Keratinocyte (primary cell): ENCODE data around the gene MRPL52. TPM values are rescaled to one million over a fixed set of nuclear protein-coding genes. Genes with fewer than 3 reads are reported as not detected.

Experiments
- DNase-seq: peaks from one replicate; pipeline ENCODE4 v3.0.0-alpha.2; 2011; ENCODE audit warnings: low read depth, missing footprints, low spot score
- FAIRE-seq: peaks from 2 replicates; lab custom pipeline; 2011; peaks lifted over from hg19 to GRCh38; lab: Jason Lieb, UNC
- H2AFZ ChIP-seq: 2 replicates; pipeline ENCODE4 v1.6.0; 2012; ENCODE audit warnings: low read length, control low read depth, inconsistent platforms; ENCODE audit not compliant: control insufficient read depth
- H3K27ac ChIP-seq: 2 replicates; pipeline ENCODE4 v1.5.1; 2011; ENCODE audit warnings: low read length; ENCODE audit not compliant: control insufficient read depth, insufficient read depth
- H3K27me3 ChIP-seq: 3 replicates; pipeline ENCODE4 v1.6.0; 2011; ENCODE audit warnings: low read length; ENCODE audit not compliant: control insufficient read depth, insufficient read depth; ENCODE audit errors: extremely low read depth
- H3K36me3 ChIP-seq, 2 experiments: 2 replicates in 1 of 2; 3 replicates in 1 of 2; pipeline ENCODE4 v1.5.1; 2011; ENCODE audit warnings: low read length in 2 of 2, mild to moderate bottlenecking in 1 of 2; ENCODE audit not compliant: control insufficient read depth in 2 of 2, insufficient read depth in 2 of 2; ENCODE audit errors: extremely low read depth in 1 of 2
- H3K4me1 ChIP-seq: 3 replicates; pipeline ENCODE4 v1.5.1; 2011; ENCODE audit warnings: low read length; ENCODE audit not compliant: control insufficient read depth, insufficient read depth; ENCODE audit errors: extremely low read depth
- H3K4me2 ChIP-seq: 3 replicates; pipeline ENCODE4 v1.6.0; 2011; ENCODE audit warnings: low read depth, low read length; ENCODE audit not compliant: control insufficient read depth, insufficient read depth; ENCODE audit errors: extremely low read depth
- H3K4me3 ChIP-seq, 3 experiments: fragments of 200-600 bp in 1 of 3; sonication (generic) in 1 of 3; 2 replicates in 2 of 3; 3 replicates in 1 of 3; pipeline ENCODE4 v1.5.1; 2011 to 2016; ENCODE audit warnings: low read length in 3 of 3, mild to moderate bottlenecking in 3 of 3, control low read depth in 2 of 3, inconsistent platforms in 1 of 3, low read depth in 1 of 3, mixed read lengths in 1 of 3, mixed run types in 1 of 3, moderate library complexity in 1 of 3; ENCODE audit not compliant: control insufficient read depth in 2 of 3, insufficient read depth in 2 of 3; ENCODE audit errors: extremely low read depth in 1 of 3
- H3K79me2 ChIP-seq: 2 replicates; pipeline ENCODE4 v1.6.0; 2012; ENCODE audit warnings: low read length; ENCODE audit not compliant: control insufficient read depth, insufficient read depth
- H3K9ac ChIP-seq: 3 replicates; pipeline ENCODE4 v1.6.0; 2011; ENCODE audit warnings: low read length; ENCODE audit not compliant: control insufficient read depth, insufficient read depth; ENCODE audit errors: extremely low read depth
- H3K9me1 ChIP-seq: 3 replicates; pipeline ENCODE4 v1.6.0; 2011; ENCODE audit warnings: low read length; ENCODE audit not compliant: control insufficient read depth, insufficient read depth; ENCODE audit errors: extremely low read depth
- H3K9me3 ChIP-seq: 2 replicates; pipeline ENCODE4 v1.5.1; 2012; ENCODE audit warnings: low read depth, low read length; ENCODE audit not compliant: control insufficient read depth
- H4K20me1 ChIP-seq: 3 replicates; pipeline ENCODE4 v1.6.0; 2011; ENCODE audit warnings: low read length; ENCODE audit not compliant: control insufficient read depth, insufficient read depth; ENCODE audit errors: extremely low read depth
- EZH2 ChIP-seq: IDR thresholded peaks from one replicate; pipeline ENCODE4 v1.6.1; 2012; ENCODE audit warnings: inconsistent platforms, mild to moderate bottlenecking, low read length, moderate library complexity
- dilution Hi-C: fragments of 300-500 bp; cut with MboI; formaldehyde crosslinking; loops from one replicate; pipeline ENCODE4 v1.7.0; 2020; ENCODE audit warnings: low sequenced_read_pairs; ENCODE audit not compliant: extremely low pct_ligation_motif_present
- polyA minus RNA-seq, 3 experiments: library from RNA; depleted of rRNA, polyadenylated mRNA; stranded (reverse); fragments of >200 nt; gene quantifications; 1 replicate in 1 of 3; 2 replicates in 1 of 3; 3 replicates in 1 of 3; pipeline ENCODE4 v1.2.3, GENCODE V29; 2011
- polyA plus RNA-seq, 5 experiments: library from polyadenylated mRNA; depleted of rRNA in 3 of 5; stranded (reverse) in 3 of 5; stranded (forward) in 1 of 5; unstranded in 1 of 5; fragments of >200 nt; gene quantifications; 1 replicate in 1 of 5; 2 replicates in 3 of 5; 3 replicates in 1 of 5; pipeline versions ENCODE4 v1.2.1 to v1.2.3, GENCODE V29; 2011 to 2012; ENCODE audit warnings: missing spikeins in 2 of 5, low read depth in 1 of 5, low replicate concordance in 1 of 5
- TF ChIP-seq, protein P1 (sequence below), 3 experiments: IDR thresholded peaks in 1 of 3; conservative IDR thresholded peaks in 1 of 3; optimal IDR thresholded peaks in 1 of 3; 2 replicates in 2 of 3; 3 replicates in 1 of 3; pipeline versions ENCODE3 to v1.5.1; 2011; ENCODE audit warnings: low read length in 3 of 3, mild to moderate bottlenecking in 3 of 3, moderate library complexity in 2 of 3, control low read depth in 1 of 3, inconsistent platforms in 1 of 3; ENCODE audit not compliant: insufficient read depth in 2 of 3; ENCODE audit errors: extremely low read depth in 1 of 3

Gene MRPL52
- 56.0 to 104 TPM (median 82.0 TPM) in 3 replicates for polyA plus RNA-seq
- polyA plus RNA-seq (2011; ENCODE audit: low read depth) = 181 TPM
- 28.8 and 37.2 TPM in 2 replicates for polyA plus RNA-seq (2011; cell fraction: cytosol; rRNA removed)
- 24.4 and 31.9 TPM in 2 replicates for polyA plus RNA-seq (2011; cell fraction: nucleus; rRNA removed)
- polyA plus RNA-seq (2012; ENCODE audit: low replicate concordance) = 93.4 and 197 TPM in 2 replicates
- 8.2 to 15.9 TPM (median 12.9 TPM) in 3 replicates for polyA minus RNA-seq
- polyA minus RNA-seq (2011; cell fraction: cytosol; rRNA and poly(A)+ RNA removed) = 78.5 TPM
- polyA minus RNA-seq (2011; cell fraction: nucleus; rRNA and poly(A)+ RNA removed) = 5.8 and 9.2 TPM in 2 replicates

DNA sequence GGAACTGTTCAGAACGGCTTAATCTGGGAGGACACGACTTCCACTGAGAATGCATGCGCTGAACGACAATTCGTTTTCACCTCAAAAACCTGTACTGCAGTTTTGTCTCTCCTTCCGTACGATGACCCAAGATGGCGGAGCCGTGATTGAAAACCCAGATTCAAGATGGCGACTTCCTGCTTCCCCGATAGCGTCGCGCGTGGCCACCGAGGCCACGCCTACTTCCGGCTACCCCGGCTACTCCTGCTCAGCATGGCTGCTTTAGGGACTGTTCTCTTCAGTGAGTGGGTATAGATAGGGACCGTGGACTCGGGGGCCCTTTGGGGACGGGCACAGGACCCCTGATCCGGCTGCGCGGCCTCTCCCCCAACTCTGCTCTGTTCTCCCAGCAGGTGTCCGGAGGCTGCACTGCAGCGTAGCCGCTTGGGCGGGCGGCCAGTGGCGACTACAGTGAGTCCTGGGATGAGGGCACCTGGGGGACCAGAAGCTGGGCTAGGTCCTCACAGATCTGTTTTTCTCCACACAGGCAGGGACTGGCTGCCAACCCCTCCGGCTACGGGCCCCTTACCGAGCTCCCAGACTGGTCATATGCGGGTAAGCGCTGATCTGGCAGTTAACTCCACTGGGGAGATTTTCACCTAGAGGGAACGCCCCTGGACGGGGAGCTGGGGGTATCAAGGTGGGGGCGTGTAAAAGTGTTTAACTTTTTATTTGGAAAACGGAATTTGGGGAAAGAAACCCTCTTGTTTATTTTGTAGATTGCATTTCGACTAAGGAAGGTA lies at the start of gene MRPL52:
Gene MRPL52 (plus strand): TSS at position 227 of the 782 bp plus-strand sequence. CDS start 26 bp downstream, at position 253.
- H3K27me3 ChIP-seq = no peaks in the 10 kb centered on the region
- TF ChIP-seq, protein P1, sequence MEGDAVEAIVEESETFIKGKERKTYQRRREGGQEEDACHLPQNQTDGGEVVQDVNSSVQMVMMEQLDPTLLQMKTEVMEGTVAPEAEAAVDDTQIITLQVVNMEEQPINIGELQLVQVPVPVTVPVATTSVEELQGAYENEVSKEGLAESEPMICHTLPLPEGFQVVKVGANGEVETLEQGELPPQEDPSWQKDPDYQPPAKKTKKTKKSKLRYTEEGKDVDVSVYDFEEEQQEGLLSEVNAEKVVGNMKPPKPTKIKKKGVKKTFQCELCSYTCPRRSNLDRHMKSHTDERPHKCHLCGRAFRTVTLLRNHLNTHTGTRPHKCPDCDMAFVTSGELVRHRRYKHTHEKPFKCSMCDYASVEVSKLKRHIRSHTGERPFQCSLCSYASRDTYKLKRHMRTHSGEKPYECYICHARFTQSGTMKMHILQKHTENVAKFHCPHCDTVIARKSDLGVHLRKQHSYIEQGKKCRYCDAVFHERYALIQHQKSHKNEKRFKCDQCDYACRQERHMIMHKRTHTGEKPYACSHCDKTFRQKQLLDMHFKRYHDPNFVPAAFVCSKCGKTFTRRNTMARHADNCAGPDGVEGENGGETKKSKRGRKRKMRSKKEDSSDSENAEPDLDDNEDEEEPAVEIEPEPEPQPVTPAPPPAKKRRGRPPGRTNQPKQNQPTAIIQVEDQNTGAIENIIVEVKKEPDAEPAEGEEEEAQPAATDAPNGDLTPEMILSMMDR (optimal IDR thresholded peaks at IDR 0.05 in 1 of 3, IDR thresholded peaks at IDR 0.05 in 1 of 3, conservative IDR thresholded peaks at IDR 0.05 in 1 of 3; ENCODE audit: extremely low read depth in 1 of 3, insufficient read depth in 2 of 3, low read length in 3 of 3) = no peak
- no peak for TF ChIP-seq EZH2
- H3K9me3 ChIP-seq = no peaks in the 10 kb centered on the region
- H4K20me1 ChIP-seq = no peaks in the 10 kb centered on the region
- peak within 1 kb of the TSS; percentile 93 for H3K9ac ChIP-seq
- no peaks in the 10 kb centered on the region for H3K9me1 ChIP-seq
- peaks cover 16% of the 10 kb centered on the region for H3K4me1 ChIP-seq
- dilution Hi-C loops = no loop called here
- H2AFZ ChIP-seq = peak within 1 kb of the TSS; percentile 97
- H3K79me2 ChIP-seq = peaks cover 24% of the 10 kb centered on the region
- DNase-seq (no peak), FAIRE-seq (peak; percentile 71)
- H3K4me2 ChIP-seq = peak within 1 kb of the TSS; percentile 97
- H3K4me3 ChIP-seq = peak within 1 kb of the TSS; percentile 70 to 99 (median 92)
- peaks cover 9 to 13% of the 10 kb centered on the region in 2 experiments for H3K36me3 ChIP-seq
- H3K27ac ChIP-seq = peak within 1 kb of the TSS; percentile 82

DNA sequence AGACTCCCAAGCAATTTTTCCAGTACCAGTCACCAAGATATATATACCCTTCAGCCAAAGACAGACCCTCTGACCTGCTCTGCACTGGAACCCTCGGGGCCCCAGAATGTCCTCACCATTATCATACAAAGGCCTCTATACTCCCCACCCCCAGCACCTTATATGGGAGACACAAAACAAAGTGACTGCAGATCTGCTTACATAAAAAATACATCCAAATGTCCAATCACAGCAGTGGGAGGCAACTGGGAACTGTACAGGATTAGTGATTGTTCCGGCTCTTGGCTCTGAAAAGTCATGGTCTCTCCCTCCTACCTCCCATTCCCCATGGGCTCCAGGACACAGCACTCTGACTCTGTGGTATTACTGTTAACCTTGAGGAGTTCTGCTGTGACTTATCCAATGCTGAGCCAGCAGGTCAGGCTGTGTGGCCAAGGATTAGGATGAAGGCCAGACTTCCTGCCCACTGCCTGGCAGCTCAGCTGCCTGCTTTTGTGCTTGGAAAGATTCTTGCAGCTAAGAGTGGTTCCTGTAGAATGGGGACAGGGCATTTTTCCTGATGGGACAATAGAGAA lies 49.5 kb upstream of the MRPL52 start:
- no peak overlapping the region for H3K27ac ChIP-seq
- H3K9me1 ChIP-seq = no peaks in the 10 kb centered on the region
- H3K9ac ChIP-seq = no peak overlapping the region
- H3K27me3 ChIP-seq = no peaks in the 10 kb centered on the region
- FAIRE-seq (no peak), DNase-seq (no peak)
- dilution Hi-C loops = no loop called here
- H4K20me1 ChIP-seq = no peaks in the 10 kb centered on the region
- TF ChIP-seq EZH2 = no peak
- TF ChIP-seq, protein P1 (optimal IDR thresholded peaks at IDR 0.05 in 1 of 3, IDR thresholded peaks at IDR 0.05 in 1 of 3, conservative IDR thresholded peaks at IDR 0.05 in 1 of 3; ENCODE audit: extremely low read depth in 1 of 3, insufficient read depth in 2 of 3, low read length in 3 of 3) = no peak
- no peaks in the 10 kb centered on the region for H3K9me3 ChIP-seq
- no peaks in the 10 kb centered on the region for H3K79me2 ChIP-seq
- no peak overlapping the region for H3K4me2 ChIP-seq
- no peak overlapping the region for H3K4me3 ChIP-seq
- H3K36me3 ChIP-seq = no peaks in the 10 kb centered on the region
- no peak overlapping the region for H2AFZ ChIP-seq
- H3K4me1 ChIP-seq = no peaks in the 10 kb centered on the region
